BJ (cell line): ENCODE measurements around the gene ZNF548. TPM values are rescaled to one million over a fixed set of nuclear protein-coding genes. Genes with fewer than 3 reads are reported as not detected.
A peak's percentile ranks its signal among the peaks of the same experiment; 100 is the strongest.

Source experiments
- CTCF ChIA-PET: fragments of 350-600 bp; formaldehyde crosslinking; extraction: SDS; loops from one replicate; lab custom pipeline; 2021; ENCODE audit warnings: antibody characterized with exemption, inconsistent platforms; lab: Yijun Ruan, JAX
- POLR2A ChIA-PET: fragments of 300-600 bp; sonication (Branson Sonifier 250); formaldehyde crosslinking; extraction: SDS; loops from one replicate; lab custom pipeline; 2021; ENCODE audit warnings: antibody characterized with exemption; lab: Charles Lee
- DNase-seq: peaks from one replicate; pipeline ENCODE4 v3.0.0-alpha.2; 2011; ENCODE audit warnings: low read depth
- H3K27me3 ChIP-seq: 2 replicates; pipeline ENCODE4 v1.6.0; 2011; ENCODE audit warnings: low read length; ENCODE audit not compliant: control insufficient read depth, insufficient read depth
- H3K36me3 ChIP-seq: 2 replicates; pipeline ENCODE4 v1.5.1; 2011; ENCODE audit warnings: low read length; ENCODE audit not compliant: control insufficient read depth, insufficient read depth
- H3K4me3 ChIP-seq: 2 replicates; pipeline ENCODE4 v1.5.1; 2011; ENCODE audit warnings: low read depth, mild to moderate bottlenecking, control low read depth, low read length
- CTCF ChIP-seq: IDR thresholded peaks from 2 replicates; pipeline ENCODE4 v1.5.1; 2011; ENCODE audit warnings: low read depth, mild to moderate bottlenecking, control low read depth, inconsistent platforms, low read length, moderate library complexity; ENCODE audit not compliant: insufficient read depth
- polyA plus RNA-seq: library from polyadenylated mRNA; depleted of rRNA; stranded (reverse); fragments of >200 nt; gene quantifications from 2 replicates; pipeline ENCODE4 v1.2.3, GENCODE V29; 2011

ZNF548 gene
- polyA plus RNA-seq, 1 experiment = 12.7 TPM

DNA sequence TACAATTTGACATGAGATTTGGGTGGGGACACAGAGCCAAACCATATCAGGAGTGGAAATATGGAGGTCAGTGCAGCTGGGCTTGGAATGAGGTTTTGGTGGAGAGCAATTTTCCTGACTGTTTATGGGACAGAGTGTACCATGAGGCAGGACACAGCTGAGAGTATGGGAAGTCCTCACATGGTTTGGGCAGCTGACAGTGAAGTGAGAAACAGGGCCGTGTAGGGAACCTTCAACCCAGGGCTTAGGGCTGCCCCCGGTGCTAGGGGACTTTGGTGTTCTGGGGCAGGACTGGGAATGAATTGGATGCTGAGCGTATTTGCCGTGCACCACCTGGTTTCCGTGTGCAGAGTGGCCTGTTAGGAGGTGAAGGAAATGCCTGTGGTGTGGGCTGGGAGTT is 6.1 kb downstream of the ZNF548 start:
- Histone ChIP-seq H3K27me3 (no peaks in the 10 kb centered on the region), H3K36me3 (peaks cover 26% of the 10 kb centered on the region), H3K4me3 (no peak overlapping the region)
- no peak for TF ChIP-seq CTCF
- POLR2A ChIA-PET = no interaction called here
- DNase-seq = no peak
- CTCF ChIA-PET = no interaction called here

- ChIA-PET CTCF (no interaction called here), POLR2A (no interaction called here)
- Histone ChIP-seq H3K4me3 (no peak overlapping the region), H3K36me3 (peaks cover 24% of the 10 kb centered on the region), H3K27me3 (no peaks in the 10 kb centered on the region)
- TF ChIP-seq CTCF = no peak
- no peak for DNase-seq
Observed at GRCh38 chr19:57398868-57399267, 9.2 kb downstream of the ZNF548 start.

GRCh38 chr19:57403737-57404563 is 14.3 kb downstream of the ZNF548 start:
- ChIA-PET POLR2A (no interaction called here), CTCF (no interaction called here)
- Histone ChIP-seq H3K36me3 (peaks cover 3% of the 10 kb centered on the region), H3K27me3 (no peaks in the 10 kb centered on the region), H3K4me3 (no peak overlapping the region)
- TF ChIP-seq CTCF = no peak
- no peak for DNase-seq

GRCh38 chr19:57406516-57407123 is 17.0 kb downstream of the ZNF548 start:
- no peak overlapping the region for H3K4me3 ChIP-seq
- ChIA-PET POLR2A (no interaction called here), CTCF (interaction anchor here (0.5 to 2.1 kb wide), 6 partner anchors 13 to 924 kb away, joined by 3 to 6 read pairs (median 3); partner anchors contain the start of gene ZNF274)
- peak; percentile 89 for TF ChIP-seq CTCF
- H3K36me3 ChIP-seq = no peaks in the 10 kb centered on the region
- no peaks in the 10 kb centered on the region for H3K27me3 ChIP-seq
- DNase-seq = no peak

DNA sequence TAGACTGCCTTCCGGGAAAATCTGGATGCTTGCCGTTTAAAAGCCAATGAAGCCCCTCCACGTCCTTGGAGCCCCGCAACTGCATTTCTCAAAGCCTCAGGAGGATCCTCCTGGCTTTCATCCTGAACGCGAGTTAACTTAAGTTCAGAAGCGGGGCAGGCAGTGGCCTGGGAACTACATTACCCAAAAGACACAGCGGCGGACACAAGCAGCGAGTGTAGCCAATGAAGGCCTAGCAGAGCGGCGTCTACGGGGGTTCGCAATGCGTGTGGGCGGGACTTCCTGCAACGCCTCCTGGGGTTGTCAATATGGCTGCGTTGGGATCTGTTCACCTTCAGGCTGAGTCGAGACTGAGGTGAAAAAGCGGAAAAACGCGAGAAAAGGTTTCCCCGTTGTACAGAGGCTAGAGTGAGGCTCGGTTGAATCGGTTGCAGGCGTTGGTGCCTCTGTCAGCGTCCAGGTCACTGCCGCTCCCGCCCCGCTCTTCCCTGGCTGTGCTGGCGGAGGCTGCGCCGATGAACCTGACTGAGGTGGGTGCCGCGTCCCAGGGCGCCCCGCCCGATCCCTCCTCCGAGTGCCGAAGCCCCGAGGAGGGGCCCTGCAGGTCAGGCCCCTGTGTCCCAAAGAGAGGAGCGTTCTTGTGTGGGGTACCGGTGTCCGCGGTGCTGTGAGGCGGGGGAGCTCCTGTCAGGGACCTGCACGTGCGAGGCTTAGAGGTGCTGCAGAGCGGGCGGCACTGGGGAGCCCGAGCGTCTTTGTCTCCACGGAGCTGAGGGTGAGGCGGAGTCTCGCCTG is 21.4 kb downstream of the ZNF548 start, which contains the start of gene ZNF17:
Gene ZNF17 (plus strand): TSS at position 285 of the 795 bp plus-strand sequence. CDS start 2,455 bp downstream, outside the sequence.
- POLR2A ChIA-PET = no interaction called here
- no peak for TF ChIP-seq CTCF
- H3K4me3 ChIP-seq = peak within 1 kb of the TSS; percentile 77
- peak; percentile 75 for DNase-seq
- no peaks in the 10 kb centered on the region for H3K27me3 ChIP-seq
- CTCF ChIA-PET = interaction anchor here (0.6 kb wide), 1 partner anchor 14 kb away, joined by 3 read pairs; no protein-coding TSS in a partner anchor
- peaks cover 2% of the 10 kb centered on the region; the same call in 1 of the 2 replicates for H3K36me3 ChIP-seq
